Hypothalamus (tissue), 51 donors: ENCODE results near the gene CMIP.

Experiments used
- DNase-seq, 51 donors: peaks; one replicate each; lab custom pipeline; 2025; lab: John Stamatoyannopoulos, UW

Gene CMIP

GRCh38 chr16:81701296-81701970, 256.8 kb downstream of the CMIP start:
- no peak for DNase-seq

DNA sequence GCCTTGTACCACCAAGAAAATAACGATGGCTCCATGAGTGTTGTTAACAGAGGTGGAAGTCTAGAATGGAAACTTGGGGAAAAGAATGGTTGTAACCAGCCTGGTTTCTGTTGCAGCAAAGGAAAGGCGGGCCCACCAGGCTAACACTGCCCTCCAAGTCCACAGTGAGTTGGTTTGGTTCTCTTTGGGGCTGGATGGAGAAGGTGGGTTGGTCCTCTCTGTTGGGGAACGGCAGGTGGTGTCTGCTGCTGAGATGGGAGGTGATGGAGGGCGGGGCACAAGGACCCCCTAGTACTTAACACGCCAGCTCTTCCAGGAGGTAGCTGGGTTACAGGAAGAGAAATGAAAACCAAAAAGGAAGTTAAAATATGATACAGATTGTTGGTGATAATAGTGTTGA, 257.9 kb downstream of the CMIP start:
- DNase-seq: no peak

DNA sequence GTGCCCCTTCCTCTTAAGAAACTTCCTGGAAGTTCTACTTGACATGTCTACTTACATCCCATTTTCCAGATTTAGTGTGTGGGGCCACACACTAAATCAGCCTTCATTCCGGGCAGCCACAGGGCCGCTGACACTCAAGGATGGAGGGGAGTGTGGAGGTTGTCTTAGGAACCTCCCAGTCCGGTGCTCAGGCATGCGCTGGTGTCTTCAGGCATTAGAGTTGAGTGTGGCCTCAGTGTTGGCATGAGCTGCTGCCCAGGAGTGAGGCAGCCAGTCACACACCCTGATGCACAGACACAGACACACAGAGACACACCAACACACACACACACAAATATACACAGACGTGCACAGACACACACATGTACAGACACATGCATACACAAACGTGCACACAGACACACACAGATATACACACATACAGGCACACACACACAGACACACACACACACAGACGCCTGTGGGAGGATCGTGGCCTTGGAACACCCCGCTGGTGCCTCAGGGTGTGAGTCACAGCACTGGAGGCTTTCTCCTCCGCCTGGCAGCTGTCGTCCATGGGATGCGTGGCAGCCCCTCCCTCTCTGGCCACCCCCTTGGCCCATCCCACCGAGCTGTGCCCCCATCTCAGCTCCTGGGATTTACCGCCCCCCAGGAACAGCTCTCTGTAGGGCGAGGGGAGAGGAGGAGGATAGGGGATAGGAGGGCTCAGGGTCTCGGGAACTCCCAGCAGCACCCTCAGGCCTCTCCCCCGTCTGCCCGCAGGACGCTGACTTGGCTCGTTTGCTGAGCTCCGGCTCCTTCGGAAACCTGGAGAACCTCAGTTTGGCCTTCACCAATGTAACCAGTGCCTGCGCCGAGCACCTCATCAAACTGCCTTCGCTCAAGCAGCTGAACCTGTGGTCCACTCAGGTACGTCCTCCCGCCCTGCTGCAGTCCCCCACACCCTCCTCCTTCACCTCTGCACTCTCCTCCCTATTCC, 258.9 kb downstream of the CMIP start:
- DNase-seq: peak in 1 of 51 donors; percentile 53

GRCh38 chr16:81705261-81705660, 260.7 kb downstream of the CMIP start:
- no peak for DNase-seq

- DNase-seq: no peak
Observed at GRCh38 chr16:81706327-81707295, 262.0 kb downstream of the CMIP start.

GRCh38 chr16:81707411-81708265, 263.0 kb downstream of the CMIP start:
- DNase-seq: peak in 6 of 51 donors; percentile 7 to 44 (median 24)

GRCh38 chr16:81708266-81709015, 263.8 kb downstream of the CMIP start:
- DNase-seq: peak in 28 of 51 donors; percentile 6 to 53 (median 30)

DNA sequence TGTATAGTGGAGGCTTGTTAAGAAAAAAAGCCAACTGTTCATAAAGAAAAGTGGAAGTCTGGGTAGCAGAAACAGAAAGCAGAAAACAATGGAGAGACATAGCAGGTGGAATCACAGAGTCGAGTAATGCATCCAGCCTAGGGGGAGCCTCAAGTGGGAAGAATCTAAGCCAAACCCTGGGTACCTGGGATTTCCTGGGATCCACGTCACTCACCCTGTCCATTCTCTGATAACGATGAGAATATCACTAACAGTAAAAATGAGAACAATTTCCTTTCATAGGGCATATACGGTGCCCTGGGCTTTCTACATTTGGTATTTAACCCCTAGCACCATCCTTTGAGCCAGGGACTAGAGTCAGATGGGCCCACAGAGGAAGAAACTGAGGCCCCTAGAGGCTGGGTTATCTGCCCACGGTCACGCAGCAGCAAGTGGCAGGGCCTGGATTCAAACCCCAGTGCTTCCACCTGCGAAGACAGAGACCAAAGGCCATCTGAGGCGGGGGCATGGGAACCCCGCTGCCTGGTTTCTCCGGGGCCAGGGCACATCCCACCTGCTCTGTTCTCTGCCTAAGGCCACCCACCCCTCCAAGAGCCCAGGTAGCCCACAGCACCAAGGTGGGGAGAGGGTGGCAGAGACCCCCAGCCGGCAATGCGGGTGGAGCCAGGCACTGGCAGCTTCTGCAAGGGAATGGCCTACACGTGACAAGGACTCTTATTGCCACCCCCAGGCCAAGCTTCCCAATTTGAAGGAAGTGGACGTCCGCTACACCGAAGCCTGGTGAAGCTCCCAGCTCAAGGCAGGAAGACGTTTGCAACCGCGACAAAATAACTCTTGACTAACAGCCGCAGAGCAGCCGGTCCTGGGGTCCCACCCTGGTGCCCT, 264.6 kb downstream of the CMIP start:
- DNase-seq: no peak

GRCh38 chr16:81710044-81710443, 265.4 kb downstream of the CMIP start:
- DNase-seq: no peak

DNA sequence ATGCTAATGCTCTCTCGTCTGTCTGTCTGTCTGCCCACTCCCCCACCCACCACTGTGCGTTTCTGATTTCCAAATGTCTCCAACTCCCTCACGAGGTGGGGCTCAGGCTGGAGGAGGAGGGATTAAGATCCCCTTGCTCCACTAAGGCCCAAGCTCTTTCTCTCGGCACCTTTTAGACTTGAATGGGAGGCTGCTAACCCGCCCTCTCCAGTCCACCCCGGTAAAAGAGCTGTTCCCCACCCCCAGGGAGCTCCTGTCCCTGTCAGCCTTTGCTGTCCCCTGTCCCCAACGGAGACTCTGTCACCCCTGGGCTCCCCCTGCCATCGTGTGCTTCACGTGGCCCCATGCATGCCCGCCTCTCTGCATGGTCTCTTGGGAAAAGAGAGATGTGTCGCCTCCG, 266.0 kb downstream of the CMIP start:
- DNase-seq: no peak

DNA sequence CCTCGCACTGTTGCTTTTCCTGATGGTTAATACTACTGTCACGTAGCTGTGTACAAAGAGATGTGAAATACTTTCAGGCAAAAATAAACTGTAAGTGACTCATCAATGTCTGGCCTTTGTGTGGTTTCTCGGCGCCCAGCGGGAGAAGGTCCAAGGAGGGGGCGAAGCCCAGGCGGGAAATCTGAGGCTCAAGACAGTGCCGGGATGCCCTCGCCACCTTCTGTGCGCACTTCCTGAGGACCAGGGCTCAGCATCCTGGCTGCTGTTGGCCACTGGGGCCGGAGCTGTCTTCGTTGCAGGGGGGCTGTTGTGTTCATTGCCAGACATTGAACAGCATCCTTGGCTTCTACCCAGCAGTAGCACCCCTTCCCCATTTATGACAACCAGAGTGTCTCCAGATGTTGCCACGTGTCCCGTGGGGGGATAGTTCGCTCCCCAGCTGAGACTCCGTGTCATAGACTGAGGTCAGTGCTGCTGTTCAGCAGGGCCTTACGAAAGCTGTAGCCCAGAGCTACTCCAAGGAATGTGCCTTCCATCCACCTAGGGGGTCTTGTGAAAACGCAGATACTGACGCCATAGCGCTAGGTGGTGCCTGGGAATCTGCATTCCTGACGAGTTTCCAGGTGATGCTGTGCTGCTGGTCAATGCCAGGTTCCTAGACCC, 267.2 kb downstream of the CMIP start:
- peak in 5 of 51 donors; percentile 21 to 52 (median 23) for DNase-seq

- no peak for DNase-seq
Observed at GRCh38 chr16:81712681-81713080, 268.1 kb downstream of the CMIP start.

GRCh38 chr16:81713295-81713772, 268.7 kb downstream of the CMIP start:
- DNase-seq: no peak

- no peak for DNase-seq
Observed at GRCh38 chr16:81713796-81714195, 269.2 kb downstream of the CMIP start.

DNA sequence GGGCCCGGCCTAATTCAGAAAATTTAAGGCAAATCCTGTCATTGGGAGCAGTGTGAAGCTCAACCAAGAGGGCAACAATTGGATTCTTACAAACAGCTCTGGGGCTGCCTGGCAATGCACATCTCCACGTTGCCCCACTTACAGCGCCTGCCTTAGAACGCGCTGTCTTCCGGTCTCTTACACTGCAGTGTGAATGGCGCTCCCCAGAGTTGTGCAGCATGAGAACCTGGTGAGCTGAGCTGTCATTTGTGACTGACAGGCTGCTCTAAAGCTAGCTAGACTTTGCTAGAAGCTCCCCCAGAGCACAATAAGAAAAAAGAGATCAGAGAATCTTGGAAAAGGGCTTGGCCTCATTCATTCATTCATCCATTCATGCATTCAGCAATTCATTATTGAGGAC, 270.0 kb downstream of the CMIP start:
- DNase-seq: peak in 1 of 51 donors; percentile 3

GRCh38 chr16:81715358-81716196, 271.0 kb downstream of the CMIP start:
- DNase-seq: no peak
